ENCODE measurements around the gene TLE6.
"Not testable (repeated sequence)": the region's sequence is repeated elsewhere in the genome, so short reads cannot be mapped to it uniquely, and the experiment has no call there.

TLE6 gene

GRCh38 chr19:2949939-2950285 is 27.5 kb upstream of the TLE6 start:
- H3K9ac ChIP-seq = peak overlapping the region; percentile 88 to 96 (median 90)
- no peaks in the 10 kb centered on the region for H3K36me3 ChIP-seq
- no peaks in the 10 kb centered on the region for H4K20me1 ChIP-seq
- peak overlapping the region; percentile 85 to 99 (median 96) for H3K4me2 ChIP-seq
- no peaks in the 10 kb centered on the region for H3K9me3 ChIP-seq (replicated peaks in 1 of 11)
- H3K4me1 ChIP-seq = peaks cover 13 to 40% (median 31%) of the 10 kb centered on the region in 10 experiments
- H3K27ac ChIP-seq = peak overlapping the region; percentile 86 to 97 (median 93)
- TF ChIP-seq Cebpa-rat (IDR thresholded peaks at IDR 0.05) = no peak
- peak overlapping the region; percentile 75 to 95 (median 82) for H3K4me3 ChIP-seq
- H3K27me3 ChIP-seq = no peaks in the 10 kb centered on the region

- peak overlapping the region; percentile 85 to 99 (median 96) for H3K4me2 ChIP-seq
- no peaks in the 10 kb centered on the region for H3K36me3 ChIP-seq
- H4K20me1 ChIP-seq = no peaks in the 10 kb centered on the region
- peak overlapping the region; percentile 75 to 95 (median 82) for H3K4me3 ChIP-seq
- H3K27ac ChIP-seq = peak overlapping the region; percentile 86 to 97 (median 93)
- H3K4me1 ChIP-seq = peaks cover 13 to 36% (median 27%) of the 10 kb centered on the region in 10 experiments
- no peak for TF ChIP-seq Cebpa-rat (IDR thresholded peaks at IDR 0.05)
- H3K9me3 ChIP-seq (replicated peaks in 1 of 11) = no peaks in the 10 kb centered on the region
- H3K27me3 ChIP-seq = no peaks in the 10 kb centered on the region
- H3K9ac ChIP-seq = peak overlapping the region; percentile 88 to 96 (median 90)
These were observed 26.9 kb upstream of the TLE6 start for GRCh38 chr19:2950286-2951124.

GRCh38 chr19:2952953-2953481 is 24.3 kb upstream of the TLE6 start:
- peaks cover 13 to 30% (median 24%) of the 10 kb centered on the region in 10 experiments for H3K4me1 ChIP-seq
- peak overlapping the region in 7 of 11 experiments; percentile 4 to 56 (median 36); a peak in 6 of 22 replicates for H3K9ac ChIP-seq
- peak overlapping the region; percentile 1 to 69 (median 41); a peak in 21 of 22 replicates for H3K4me2 ChIP-seq
- TF ChIP-seq Cebpa-rat (IDR thresholded peaks at IDR 0.05) = no peak
- peak overlapping the region in 1 of 11 experiments; percentile 1; a peak in 2 of 22 replicates for H3K27ac ChIP-seq
- no peaks in the 10 kb centered on the region for H3K27me3 ChIP-seq
- no peak overlapping the region for H3K4me3 ChIP-seq
- no peaks in the 10 kb centered on the region for H4K20me1 ChIP-seq
- H3K36me3 ChIP-seq = no peaks in the 10 kb centered on the region
- H3K9me3 ChIP-seq (replicated peaks in 1 of 11) = no peaks in the 10 kb centered on the region

- Histone ChIP-seq H3K4me1 (peaks cover 0 to 39% (median 30%) of the 10 kb centered on the region in 10 experiments; a peak in 17 of 20 replicates), H3K27ac (no peak overlapping the region; a peak in 1 of 22 replicates), H3K4me2 (no peak overlapping the region), H3K36me3 (no peaks in the 10 kb centered on the region), H3K4me3 (no peak overlapping the region), H3K9me3 (replicated peaks in 1 of 11) (no peaks in the 10 kb centered on the region), H3K9ac (no peak overlapping the region), H3K27me3 (no peaks in the 10 kb centered on the region), H4K20me1 (no peaks in the 10 kb centered on the region)
- no peak for TF ChIP-seq Cebpa-rat (IDR thresholded peaks at IDR 0.05)
These were observed 20.2 kb upstream of the TLE6 start for GRCh38 chr19:2957160-2957559.

- Histone ChIP-seq H3K9me3 (replicated peaks in 1 of 11) (peaks cover 0 to 6% (median 0%) of the 10 kb centered on the region in 11 experiments; a peak in 4 of 22 replicates), H4K20me1 (no peaks in the 10 kb centered on the region), H3K4me1 (peaks cover 0 to 45% (median 34%) of the 10 kb centered on the region in 10 experiments; a peak in 17 of 20 replicates), H3K27me3 (no peaks in the 10 kb centered on the region), H3K9ac (no peak overlapping the region), H3K4me3 (no peak overlapping the region), H3K4me2 (peak overlapping the region in 10 of 11 experiments; percentile 7 to 57 (median 40); a peak in 8 of 22 replicates), H3K36me3 (no peaks in the 10 kb centered on the region), H3K27ac (no peak overlapping the region)
- TF ChIP-seq Cebpa-rat (IDR thresholded peaks at IDR 0.05) = no peak
These were observed 17.2 kb upstream of the TLE6 start for GRCh38 chr19:2960120-2960519.

GRCh38 chr19:2962018-2962670 is 15.2 kb upstream of the TLE6 start:
- H3K4me1 ChIP-seq = peaks cover 6 to 57% (median 45%) of the 10 kb centered on the region in 10 experiments
- H3K36me3 ChIP-seq = no peaks in the 10 kb centered on the region
- peak overlapping the region in 7 of 10 experiments; percentile 5 to 60 (median 25); a peak in 9 of 20 replicates for H3K4me3 ChIP-seq
- H3K27ac ChIP-seq = peak overlapping the region in 4 of 11 experiments; percentile 4 to 49 (median 16); a peak in 2 of 22 replicates
- peak overlapping the region; percentile 44 to 78 (median 60) for H3K4me2 ChIP-seq
- H3K9me3 ChIP-seq (replicated peaks in 1 of 11) = peaks cover 0 to 10% (median 0%) of the 10 kb centered on the region in 11 experiments; a peak in 4 of 22 replicates
- no peaks in the 10 kb centered on the region for H4K20me1 ChIP-seq
- no peak for TF ChIP-seq Cebpa-rat (IDR thresholded peaks at IDR 0.05)
- H3K9ac ChIP-seq = peak overlapping the region in 4 of 11 experiments; percentile 3 to 47 (median 17); a peak in 4 of 22 replicates
- H3K27me3 ChIP-seq = no peaks in the 10 kb centered on the region

- H3K4me2 ChIP-seq = peak overlapping the region in 2 of 11 experiments; percentile 9 to 68; a peak in 1 of 22 replicates
- no peak overlapping the region for H3K27ac ChIP-seq
- no peaks in the 10 kb centered on the region for H3K36me3 ChIP-seq
- no peak overlapping the region for H3K9ac ChIP-seq
- no peaks in the 10 kb centered on the region for H4K20me1 ChIP-seq
- TF ChIP-seq Cebpa-rat (IDR thresholded peaks at IDR 0.05) = no peak
- peaks cover 6 to 66% (median 48%) of the 10 kb centered on the region in 10 experiments for H3K4me1 ChIP-seq
- H3K4me3 ChIP-seq = no peak overlapping the region
- no peaks in the 10 kb centered on the region for H3K27me3 ChIP-seq
- peaks cover 0 to 10% (median 0%) of the 10 kb centered on the region in 11 experiments; a peak in 4 of 22 replicates for H3K9me3 ChIP-seq (replicated peaks in 1 of 11)
These were observed 14.2 kb upstream of the TLE6 start for GRCh38 chr19:2963122-2963521.

- H3K9ac ChIP-seq; H3K4me3 ChIP-seq; H3K9me3 ChIP-seq (replicated peaks in 1 of 11); H3K27me3 ChIP-seq; H3K27ac ChIP-seq; H3K36me3 ChIP-seq; H4K20me1 ChIP-seq: not testable (repeated sequence)
- peaks cover 9 to 70% (median 53%) of the 10 kb centered on the region in 10 experiments for H3K4me1 ChIP-seq
- peak overlapping the region in 2 of 11 experiments; percentile 6 to 9; a peak in 1 of 22 replicates for H3K4me2 ChIP-seq
These were observed 13.7 kb upstream of the TLE6 start for GRCh38 chr19:2963631-2964030.

- Histone ChIP-seq H3K36me3 (no peaks in the 10 kb centered on the region), H3K27me3 (no peaks in the 10 kb centered on the region), H3K27ac (no peak overlapping the region), H3K9ac (no peak overlapping the region), H3K9me3 (replicated peaks in 1 of 11) (peaks cover 0 to 10% (median 0%) of the 10 kb centered on the region in 11 experiments; a peak in 4 of 22 replicates), H4K20me1 (no peaks in the 10 kb centered on the region), H3K4me3 (no peak overlapping the region), H3K4me1 (peaks cover 17 to 71% (median 58%) of the 10 kb centered on the region in 10 experiments), H3K4me2 (no peak overlapping the region)
- TF ChIP-seq Cebpa-rat (IDR thresholded peaks at IDR 0.05) = no peak
These were observed 12.5 kb upstream of the TLE6 start for GRCh38 chr19:2964874-2965273.

Data from BLaER1 treated with 17β-estradiol and CSF1 and Interleukin-3, amounts not matched to agents 10 nM and 100 nM (cell line).